AG04449 (cell line): Measurements from ENCODE around the gene ANK2.

Experiments
- CTCF ChIA-PET: fragments of 350-600 bp; formaldehyde crosslinking; extraction: SDS; loops from one replicate; lab custom pipeline; 2021; ENCODE audit warnings: antibody characterized with exemption; lab: Yijun Ruan, JAX
- POLR2A ChIA-PET: fragments of 400-600, 350-600 bp; formaldehyde crosslinking; extraction: SDS; loops from one replicate; lab custom pipeline; 2020; ENCODE audit warnings: antibody characterized with exemption, inconsistent platforms; lab: Yijun Ruan, JAX
- DNase-seq: peaks from one replicate; pipeline ENCODE4 v3.0.0-alpha.2; 2010; ENCODE audit warnings: low read depth, low spot score
- H3K4me3 ChIP-seq: 2 replicates; pipeline ENCODE4 v1.5.1; 2011; ENCODE audit warnings: low read depth, mild to moderate bottlenecking, control low read depth, low read length
- CTCF ChIP-seq: IDR thresholded peaks from one replicate; pipeline ENCODE4 v1.5.1; 2011; ENCODE audit warnings: mild to moderate bottlenecking, moderate library complexity, low read length, control low read depth, inconsistent platforms; ENCODE audit not compliant: insufficient read depth; ENCODE audit errors: missing control alignments

The ANK2 gene

GRCh38 chr4:113116414-113117357, 67.2 kb downstream of the ANK2 start:
- TF ChIP-seq CTCF: no peak
- no peak overlapping the region for H3K4me3 ChIP-seq
- POLR2A ChIA-PET: no interaction called here
- no peak for DNase-seq
- CTCF ChIA-PET: interaction anchor here (1.7 kb wide), 1 partner anchor 11 kb away, joined by 3 read pairs; no protein-coding TSS in a partner anchor

- ChIA-PET CTCF (no interaction called here), POLR2A (no interaction called here)
- no peak overlapping the region for H3K4me3 ChIP-seq
- DNase-seq: no peak
- no peak for TF ChIP-seq CTCF
Observed at GRCh38 chr4:113117358-113117702, 67.9 kb downstream of the ANK2 start.

GRCh38 chr4:113122066-113122465, 72.6 kb downstream of the ANK2 start:
- H3K4me3 ChIP-seq: no peak overlapping the region
- DNase-seq: no peak
- ChIA-PET POLR2A (no interaction called here), CTCF (no interaction called here)
- TF ChIP-seq CTCF: no peak

GRCh38 chr4:113125418-113125817, 76.0 kb downstream of the ANK2 start:
- CTCF ChIA-PET: no interaction called here
- TF ChIP-seq CTCF: no peak
- no peak for DNase-seq
- POLR2A ChIA-PET: no interaction called here
- H3K4me3 ChIP-seq: no peak overlapping the region

GRCh38 chr4:113131136-113131535, 81.7 kb downstream of the ANK2 start:
- DNase-seq: no peak
- ChIA-PET POLR2A (no interaction called here), CTCF (interaction anchor here (0.9 kb wide), 1 partner anchor 147 kb away, joined by 3 read pairs; no protein-coding TSS in a partner anchor)
- TF ChIP-seq CTCF: no peak
- H3K4me3 ChIP-seq: no peak overlapping the region

- no peak overlapping the region for H3K4me3 ChIP-seq
- no peak for DNase-seq
- POLR2A ChIA-PET: no interaction called here
- TF ChIP-seq CTCF: no peak
- CTCF ChIA-PET: interaction anchor here (0.9 kb wide), 1 partner anchor 147 kb away, joined by 3 read pairs; no protein-coding TSS in a partner anchor
Observed at GRCh38 chr4:113131621-113132020, 82.2 kb downstream of the ANK2 start.
